K562 (cell line): Measurements from ENCODE around the gene HAUS1. TPM values are rescaled to one million over a fixed set of nuclear protein-coding genes. Genes with fewer than 3 reads are reported as not detected.
A peak's percentile ranks its signal among the peaks of the same experiment; 100 is the strongest.

Experiments used
- DPF2 ChIP-seq: fragments of 450-650 bp; IDR thresholded peaks from 2 replicates; pipeline ENCODE4 v1.6.1; 2016
- FOXJ2 ChIP-seq: fragments of 200-800 bp; sonication (Bioruptor generic); IDR thresholded peaks from 2 replicates; pipeline ENCODE4 v1.6.1; 2016; ENCODE audit warnings: missing genetic modification characterization, missing compliant biosample characterization
- GTF2F1 ChIP-seq: IDR thresholded peaks from 2 replicates; pipeline ENCODE4 v1.6.1; 2011; ENCODE audit warnings: low read depth, low read length, improper control_type of control experiment
- HIVEP1 ChIP-seq: fragments of 250-450 bp; sonication (Bioruptor Pico); IDR thresholded peaks from 2 replicates; pipeline ENCODE4 v1.4.0; 2020; ENCODE audit warnings: mild to moderate bottlenecking
- HLTF ChIP-seq: fragments of 450-650 bp; IDR thresholded peaks from 2 replicates; pipeline ENCODE4 v1.6.1; 2016
- NONO ChIP-seq, 2 experiments: fragments of 200-400 bp in 1 of 2; fragments of 450-650 bp in 1 of 2; formaldehyde crosslinking in 1 of 2; IDR thresholded peaks; 2 replicates each; pipeline ENCODE4 v1.6.1; 2017; ENCODE audit warnings: low read depth in 2 of 2, mild to moderate bottlenecking in 2 of 2, moderate library complexity in 2 of 2, low read length in 1 of 2
- POLR2G ChIP-seq: fragments of 200-400 bp; formaldehyde crosslinking; IDR thresholded peaks from 2 replicates; pipeline ENCODE4 v1.6.1; 2017; ENCODE audit warnings: low read depth, mild to moderate bottlenecking, antibody characterized with exemption, low read length, moderate library complexity
- RUNX1 ChIP-seq: sonication (generic); IDR thresholded peaks from 2 replicates; pipeline ENCODE4 v1.6.1; 2016; ENCODE audit warnings: antibody characterized with exemption, low read depth
- TEAD1 ChIP-seq, 2 experiments: fragments of 450-650 bp in 1 of 2; sonication (generic) in 1 of 2; formaldehyde crosslinking; IDR thresholded peaks; 2 replicates each; pipeline versions ENCODE4 v1.4.0 to v1.8.0; 2020 to 2022; ENCODE audit warnings: mild to moderate bottlenecking in 2 of 2, missing genetic modification reagents in 1 of 2
- TEAD2 ChIP-seq: fragments of 450-650 bp; IDR thresholded peaks from 2 replicates; pipeline ENCODE4 v1.6.1; 2016; ENCODE audit warnings: missing genetic modification characterization, control low read depth, missing compliant biosample characterization
- ZNF644 ChIP-seq: fragments of 200-800 bp; sonication (Bioruptor generic); IDR thresholded peaks from 2 replicates; pipeline ENCODE4 v1.6.1; 2016; ENCODE audit warnings: low read depth, missing genetic modification characterization, missing compliant biosample characterization
- polyA plus RNA-seq, 8 experiments: library from polyadenylated mRNA; depleted of rRNA in 4 of 8; stranded (reverse) in 5 of 8; unstranded in 3 of 8; fragments of >200 nt; fragmentation: Nextera tagmentation in 2 of 8; fragmentation: Illumina TruSeq in 1 of 8; extraction: Ambion mirVana in 2 of 8; extraction: Trizol in 1 of 8; gene quantifications; 2 replicates each; pipeline versions ENCODE4 v1.2.1 to v1.2.3, GENCODE V29; 2011 to 2014; ENCODE audit warnings: inconsistent platforms in 1 of 8, missing spikeins in 1 of 8
- total RNA-seq, 7 experiments: library from RNA; depleted of rRNA in 6 of 7; stranded (reverse); fragments of >200 nt in 6 of 7; fragmentation: Illumina TruSeq in 2 of 7; extraction: Trizol in 2 of 7; gene quantifications; 2 replicates each; pipeline versions ENCODE4 v1.2.1 to v1.2.3, GENCODE V29; 2011 to 2021; ENCODE audit warnings: low replicate concordance in 1 of 7
- TF ChIP-seq, protein P1 (sequence below): fragments of 250-450 bp; sonication (Bioruptor Pico); IDR thresholded peaks from 2 replicates; pipeline ENCODE4 v1.8.0; 2022; ENCODE audit warnings: inconsistent platforms, mild to moderate bottlenecking, moderate library complexity, borderline replicate concordance
- TF ChIP-seq, protein P2 (sequence below): fragments of 450-650 bp; IDR thresholded peaks from 2 replicates; pipeline ENCODE4 v1.6.1; 2016; ENCODE audit warnings: mild to moderate bottlenecking, moderate library complexity
- TF ChIP-seq, protein P3 (sequence below): fragments of 450-650 bp; IDR thresholded peaks from 2 replicates; pipeline ENCODE4 v1.6.1; 2016

The HAUS1 gene
- total and polyA plus RNA-seq, 9 of the 15 experiments (the other 6 are each of a cell fraction or from before 2014, with no cell fraction given), result 45.6 to 135 (median 76.3) TPM

DNA sequence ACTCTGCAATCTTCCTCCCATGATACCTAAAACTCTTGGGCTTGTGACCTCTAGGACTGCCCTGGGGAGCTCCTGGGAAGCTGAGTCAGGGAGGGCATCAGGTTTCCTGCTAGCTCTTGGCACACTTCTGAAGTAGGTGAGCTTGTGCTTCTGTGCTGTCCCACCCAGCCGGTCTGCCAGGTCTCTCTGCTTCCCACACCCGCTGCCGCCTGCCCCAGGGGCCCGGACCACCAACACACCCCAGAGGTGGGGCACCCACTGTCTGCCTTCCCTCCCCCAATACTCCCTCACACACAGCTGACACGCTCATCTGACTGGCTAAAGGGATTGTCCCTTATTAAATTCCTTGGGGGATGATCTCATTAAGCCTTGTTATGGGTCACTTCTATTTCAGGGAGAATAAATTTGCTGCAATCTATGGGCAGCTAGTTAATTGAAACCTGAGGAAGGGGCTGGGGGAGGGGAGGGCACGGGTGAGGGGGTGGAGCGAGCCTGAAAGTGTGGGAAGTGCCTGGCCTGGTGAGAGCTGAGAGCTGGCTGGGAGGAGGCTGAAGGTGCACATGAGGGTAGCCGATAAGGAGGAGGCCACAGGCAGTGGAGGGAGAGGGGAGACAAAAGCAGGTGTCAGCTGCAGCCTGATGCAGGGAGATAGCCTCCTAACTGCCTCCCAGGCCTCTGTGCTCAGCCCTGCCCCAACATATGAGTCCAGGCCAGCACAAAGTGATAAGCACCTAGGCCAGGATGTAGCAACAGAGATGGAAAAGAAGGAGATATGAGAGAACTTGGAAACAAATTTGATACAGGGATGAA, 48.8 kb downstream of the HAUS1 start (continued):
- TF ChIP-seq HLTF, result peak; percentile 98
- TF ChIP-seq TEAD1 (CRISPR knock-in tag; IDR thresholded peaks at IDR 0.05), result peak in 1 of 2 experiments; percentile 81; a peak in 2 of 4 replicates
- TF ChIP-seq NONO (IDR thresholded peaks at IDR 0.05; ENCODE audit: low read depth in 2 of 2, low read length in 1 of 2), result peak in 1 of 2 experiments; percentile 80; a peak in 1 of 4 replicates
- TF ChIP-seq FOXJ2 (tag), result no peak
- peak; percentile 86; the same call in 1 of the 2 replicates for TF ChIP-seq RUNX1
- TF ChIP-seq POLR2G, result no peak
- TF ChIP-seq, protein P1, sequence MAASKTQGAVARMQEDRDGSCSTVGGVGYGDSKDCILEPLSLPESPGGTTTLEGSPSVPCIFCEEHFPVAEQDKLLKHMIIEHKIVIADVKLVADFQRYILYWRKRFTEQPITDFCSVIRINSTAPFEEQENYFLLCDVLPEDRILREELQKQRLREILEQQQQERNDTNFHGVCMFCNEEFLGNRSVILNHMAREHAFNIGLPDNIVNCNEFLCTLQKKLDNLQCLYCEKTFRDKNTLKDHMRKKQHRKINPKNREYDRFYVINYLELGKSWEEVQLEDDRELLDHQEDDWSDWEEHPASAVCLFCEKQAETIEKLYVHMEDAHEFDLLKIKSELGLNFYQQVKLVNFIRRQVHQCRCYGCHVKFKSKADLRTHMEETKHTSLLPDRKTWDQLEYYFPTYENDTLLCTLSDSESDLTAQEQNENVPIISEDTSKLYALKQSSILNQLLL (CRISPR knock-in tag), result no peak
- TF ChIP-seq, protein P2, sequence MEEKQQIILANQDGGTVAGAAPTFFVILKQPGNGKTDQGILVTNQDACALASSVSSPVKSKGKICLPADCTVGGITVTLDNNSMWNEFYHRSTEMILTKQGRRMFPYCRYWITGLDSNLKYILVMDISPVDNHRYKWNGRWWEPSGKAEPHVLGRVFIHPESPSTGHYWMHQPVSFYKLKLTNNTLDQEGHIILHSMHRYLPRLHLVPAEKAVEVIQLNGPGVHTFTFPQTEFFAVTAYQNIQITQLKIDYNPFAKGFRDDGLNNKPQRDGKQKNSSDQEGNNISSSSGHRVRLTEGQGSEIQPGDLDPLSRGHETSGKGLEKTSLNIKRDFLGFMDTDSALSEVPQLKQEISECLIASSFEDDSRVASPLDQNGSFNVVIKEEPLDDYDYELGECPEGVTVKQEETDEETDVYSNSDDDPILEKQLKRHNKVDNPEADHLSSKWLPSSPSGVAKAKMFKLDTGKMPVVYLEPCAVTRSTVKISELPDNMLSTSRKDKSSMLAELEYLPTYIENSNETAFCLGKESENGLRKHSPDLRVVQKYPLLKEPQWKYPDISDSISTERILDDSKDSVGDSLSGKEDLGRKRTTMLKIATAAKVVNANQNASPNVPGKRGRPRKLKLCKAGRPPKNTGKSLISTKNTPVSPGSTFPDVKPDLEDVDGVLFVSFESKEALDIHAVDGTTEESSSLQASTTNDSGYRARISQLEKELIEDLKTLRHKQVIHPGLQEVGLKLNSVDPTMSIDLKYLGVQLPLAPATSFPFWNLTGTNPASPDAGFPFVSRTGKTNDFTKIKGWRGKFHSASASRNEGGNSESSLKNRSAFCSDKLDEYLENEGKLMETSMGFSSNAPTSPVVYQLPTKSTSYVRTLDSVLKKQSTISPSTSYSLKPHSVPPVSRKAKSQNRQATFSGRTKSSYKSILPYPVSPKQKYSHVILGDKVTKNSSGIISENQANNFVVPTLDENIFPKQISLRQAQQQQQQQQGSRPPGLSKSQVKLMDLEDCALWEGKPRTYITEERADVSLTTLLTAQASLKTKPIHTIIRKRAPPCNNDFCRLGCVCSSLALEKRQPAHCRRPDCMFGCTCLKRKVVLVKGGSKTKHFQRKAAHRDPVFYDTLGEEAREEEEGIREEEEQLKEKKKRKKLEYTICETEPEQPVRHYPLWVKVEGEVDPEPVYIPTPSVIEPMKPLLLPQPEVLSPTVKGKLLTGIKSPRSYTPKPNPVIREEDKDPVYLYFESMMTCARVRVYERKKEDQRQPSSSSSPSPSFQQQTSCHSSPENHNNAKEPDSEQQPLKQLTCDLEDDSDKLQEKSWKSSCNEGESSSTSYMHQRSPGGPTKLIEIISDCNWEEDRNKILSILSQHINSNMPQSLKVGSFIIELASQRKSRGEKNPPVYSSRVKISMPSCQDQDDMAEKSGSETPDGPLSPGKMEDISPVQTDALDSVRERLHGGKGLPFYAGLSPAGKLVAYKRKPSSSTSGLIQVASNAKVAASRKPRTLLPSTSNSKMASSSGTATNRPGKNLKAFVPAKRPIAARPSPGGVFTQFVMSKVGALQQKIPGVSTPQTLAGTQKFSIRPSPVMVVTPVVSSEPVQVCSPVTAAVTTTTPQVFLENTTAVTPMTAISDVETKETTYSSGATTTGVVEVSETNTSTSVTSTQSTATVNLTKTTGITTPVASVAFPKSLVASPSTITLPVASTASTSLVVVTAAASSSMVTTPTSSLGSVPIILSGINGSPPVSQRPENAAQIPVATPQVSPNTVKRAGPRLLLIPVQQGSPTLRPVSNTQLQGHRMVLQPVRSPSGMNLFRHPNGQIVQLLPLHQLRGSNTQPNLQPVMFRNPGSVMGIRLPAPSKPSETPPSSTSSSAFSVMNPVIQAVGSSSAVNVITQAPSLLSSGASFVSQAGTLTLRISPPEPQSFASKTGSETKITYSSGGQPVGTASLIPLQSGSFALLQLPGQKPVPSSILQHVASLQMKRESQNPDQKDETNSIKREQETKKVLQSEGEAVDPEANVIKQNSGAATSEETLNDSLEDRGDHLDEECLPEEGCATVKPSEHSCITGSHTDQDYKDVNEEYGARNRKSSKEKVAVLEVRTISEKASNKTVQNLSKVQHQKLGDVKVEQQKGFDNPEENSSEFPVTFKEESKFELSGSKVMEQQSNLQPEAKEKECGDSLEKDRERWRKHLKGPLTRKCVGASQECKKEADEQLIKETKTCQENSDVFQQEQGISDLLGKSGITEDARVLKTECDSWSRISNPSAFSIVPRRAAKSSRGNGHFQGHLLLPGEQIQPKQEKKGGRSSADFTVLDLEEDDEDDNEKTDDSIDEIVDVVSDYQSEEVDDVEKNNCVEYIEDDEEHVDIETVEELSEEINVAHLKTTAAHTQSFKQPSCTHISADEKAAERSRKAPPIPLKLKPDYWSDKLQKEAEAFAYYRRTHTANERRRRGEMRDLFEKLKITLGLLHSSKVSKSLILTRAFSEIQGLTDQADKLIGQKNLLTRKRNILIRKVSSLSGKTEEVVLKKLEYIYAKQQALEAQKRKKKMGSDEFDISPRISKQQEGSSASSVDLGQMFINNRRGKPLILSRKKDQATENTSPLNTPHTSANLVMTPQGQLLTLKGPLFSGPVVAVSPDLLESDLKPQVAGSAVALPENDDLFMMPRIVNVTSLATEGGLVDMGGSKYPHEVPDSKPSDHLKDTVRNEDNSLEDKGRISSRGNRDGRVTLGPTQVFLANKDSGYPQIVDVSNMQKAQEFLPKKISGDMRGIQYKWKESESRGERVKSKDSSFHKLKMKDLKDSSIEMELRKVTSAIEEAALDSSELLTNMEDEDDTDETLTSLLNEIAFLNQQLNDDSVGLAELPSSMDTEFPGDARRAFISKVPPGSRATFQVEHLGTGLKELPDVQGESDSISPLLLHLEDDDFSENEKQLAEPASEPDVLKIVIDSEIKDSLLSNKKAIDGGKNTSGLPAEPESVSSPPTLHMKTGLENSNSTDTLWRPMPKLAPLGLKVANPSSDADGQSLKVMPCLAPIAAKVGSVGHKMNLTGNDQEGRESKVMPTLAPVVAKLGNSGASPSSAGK, result no peak
- 0 out of 2 replicates have a peak, but pooled peaks have one; percentile 8 for TF ChIP-seq TEAD2 (tag)
- TF ChIP-seq, protein P3, sequence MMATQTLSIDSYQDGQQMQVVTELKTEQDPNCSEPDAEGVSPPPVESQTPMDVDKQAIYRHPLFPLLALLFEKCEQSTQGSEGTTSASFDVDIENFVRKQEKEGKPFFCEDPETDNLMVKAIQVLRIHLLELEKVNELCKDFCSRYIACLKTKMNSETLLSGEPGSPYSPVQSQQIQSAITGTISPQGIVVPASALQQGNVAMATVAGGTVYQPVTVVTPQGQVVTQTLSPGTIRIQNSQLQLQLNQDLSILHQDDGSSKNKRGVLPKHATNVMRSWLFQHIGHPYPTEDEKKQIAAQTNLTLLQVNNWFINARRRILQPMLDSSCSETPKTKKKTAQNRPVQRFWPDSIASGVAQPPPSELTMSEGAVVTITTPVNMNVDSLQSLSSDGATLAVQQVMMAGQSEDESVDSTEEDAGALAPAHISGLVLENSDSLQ, result peak; percentile 62
- TF ChIP-seq ZNF644 (tag), result peak; percentile 92; the same call in 1 of the 2 replicates
- TF ChIP-seq HIVEP1 (CRISPR knock-in tag), result peak; percentile 50; the same call in 1 of the 2 replicates
- TF ChIP-seq GTF2F1, result no peak
- TF ChIP-seq DPF2, result peak; percentile 97
